MCF 10A (cell line): ENCODE results near the gene TMEM132D. TPM values are rescaled to one million over a fixed set of nuclear protein-coding genes. Genes with fewer than 3 reads are reported as not detected.

Source experiments
- BruUV-seq: library from RNA; stranded (reverse); fragments of 400-500 nt; replicated peaks from 2 replicates; lab custom pipeline; 2021; lab: Mats Ljungman, UMichigan
- CTCF ChIA-PET: fragments of 300-600 bp; sonication (Branson Sonifier 250); formaldehyde crosslinking; extraction: SDS; loops from one replicate; lab custom pipeline; 2021; ENCODE audit warnings: antibody characterized with exemption, inconsistent platforms; lab: Yijun Ruan, JAX
- POLR2A ChIA-PET: fragments of 300-600, 350-650 bp; sonication (Branson Sonifier 250); formaldehyde crosslinking; extraction: SDS; loops from one replicate; lab custom pipeline; 2020; ENCODE audit warnings: antibody characterized with exemption, inconsistent platforms; lab: Yijun Ruan, JAX
- DNase-seq: peaks from one replicate; pipeline ENCODE4 v3.0.0-alpha.2; 2018; ENCODE audit not compliant: unreplicated experiment
- H3K27ac Mint-ChIP-seq: one replicate; pipeline ENCODE4 v1.8.0; 2022; ENCODE audit warnings: mild to moderate bottlenecking, low read depth, mixed read lengths; ENCODE audit not compliant: unreplicated experiment
- H3K27me3 Mint-ChIP-seq: one replicate; pipeline ENCODE4 v1.8.0; 2022; ENCODE audit warnings: mixed read lengths; ENCODE audit not compliant: insufficient read depth, unreplicated experiment
- H3K36me3 Mint-ChIP-seq: one replicate; pipeline ENCODE4 v1.8.0; 2022; ENCODE audit warnings: mild to moderate bottlenecking, moderate library complexity, mixed read lengths; ENCODE audit not compliant: insufficient read depth, unreplicated experiment
- H3K4me1 Mint-ChIP-seq: one replicate; pipeline ENCODE4 v1.8.0; 2022; ENCODE audit warnings: mixed read lengths; ENCODE audit not compliant: insufficient read depth, unreplicated experiment
- H3K4me3 Mint-ChIP-seq: one replicate; pipeline ENCODE4 v1.8.0; 2022; ENCODE audit warnings: mild to moderate bottlenecking, moderate library complexity, mixed read lengths; ENCODE audit not compliant: unreplicated experiment
- H3K9me3 Mint-ChIP-seq: one replicate; pipeline ENCODE4 v1.8.0; 2022; ENCODE audit warnings: mixed read lengths; ENCODE audit not compliant: unreplicated experiment
- intact Hi-C: fragments of 100-400 bp; cut with micrococcal nuclease; formaldehyde crosslinking; loops from 2 replicates; pipeline ENCODE4 v1.14.1; 2022
- total RNA-seq: library from RNA; stranded (reverse); gene quantifications from 2 replicates; pipeline ENCODE4 v1.2.3, GENCODE V29; 2022
- TF ChIP-seq, protein P1 (sequence below): fragments of 200-600 bp; IDR thresholded peaks from one replicate; pipeline ENCODE4 v1.8.0; 2022; ENCODE audit warnings: antibody characterized with exemption, mild to moderate bottlenecking; ENCODE audit not compliant: unreplicated experiment

Gene TMEM132D
- total RNA-seq, 1 experiment from 2014 or later: not detected

DNA sequence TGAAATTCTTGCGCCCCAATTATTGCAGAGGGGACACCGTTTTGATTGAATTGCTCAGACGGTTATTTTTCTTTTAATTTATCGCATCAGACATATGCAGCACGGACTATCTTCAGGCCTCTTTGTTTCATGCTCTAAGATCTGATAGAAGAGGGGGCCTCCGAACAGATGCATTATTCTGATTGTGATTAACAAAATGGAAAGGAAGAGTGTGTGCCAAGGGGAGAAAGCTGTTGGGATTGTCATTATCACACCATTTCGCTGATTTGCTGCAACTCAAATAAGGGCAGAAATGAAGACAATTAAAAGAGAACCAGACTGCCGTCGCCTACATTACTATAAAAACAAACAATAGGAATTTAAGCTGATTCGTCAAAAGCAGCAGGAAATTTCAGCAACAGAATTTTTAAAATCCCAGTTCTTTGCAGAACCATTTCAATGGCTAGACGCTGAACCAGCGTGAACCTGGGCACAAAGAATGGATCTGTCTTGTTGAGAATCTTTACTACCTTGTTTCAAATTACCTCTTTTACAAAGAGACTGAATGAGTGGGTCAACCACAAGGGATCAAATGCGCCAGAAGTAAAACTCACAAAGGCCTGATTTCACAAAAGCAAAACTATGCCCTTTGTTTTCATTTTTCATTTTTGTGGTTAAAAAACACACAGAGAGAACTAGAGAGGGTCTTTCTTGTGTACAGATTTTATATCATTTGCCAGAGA is 30.6 kb downstream of the TMEM132D start:
- Mint-ChIP-seq H3K27me3 (no peaks in the 10 kb centered on the region), H3K36me3 (no peaks in the 10 kb centered on the region), H3K9me3 (peaks cover 16% of the 10 kb centered on the region), H3K4me3 (no peak overlapping the region), H3K4me1 (no peaks in the 10 kb centered on the region), H3K27ac (no peak overlapping the region)
- TF ChIP-seq, protein P1, sequence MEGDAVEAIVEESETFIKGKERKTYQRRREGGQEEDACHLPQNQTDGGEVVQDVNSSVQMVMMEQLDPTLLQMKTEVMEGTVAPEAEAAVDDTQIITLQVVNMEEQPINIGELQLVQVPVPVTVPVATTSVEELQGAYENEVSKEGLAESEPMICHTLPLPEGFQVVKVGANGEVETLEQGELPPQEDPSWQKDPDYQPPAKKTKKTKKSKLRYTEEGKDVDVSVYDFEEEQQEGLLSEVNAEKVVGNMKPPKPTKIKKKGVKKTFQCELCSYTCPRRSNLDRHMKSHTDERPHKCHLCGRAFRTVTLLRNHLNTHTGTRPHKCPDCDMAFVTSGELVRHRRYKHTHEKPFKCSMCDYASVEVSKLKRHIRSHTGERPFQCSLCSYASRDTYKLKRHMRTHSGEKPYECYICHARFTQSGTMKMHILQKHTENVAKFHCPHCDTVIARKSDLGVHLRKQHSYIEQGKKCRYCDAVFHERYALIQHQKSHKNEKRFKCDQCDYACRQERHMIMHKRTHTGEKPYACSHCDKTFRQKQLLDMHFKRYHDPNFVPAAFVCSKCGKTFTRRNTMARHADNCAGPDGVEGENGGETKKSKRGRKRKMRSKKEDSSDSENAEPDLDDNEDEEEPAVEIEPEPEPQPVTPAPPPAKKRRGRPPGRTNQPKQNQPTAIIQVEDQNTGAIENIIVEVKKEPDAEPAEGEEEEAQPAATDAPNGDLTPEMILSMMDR: no peak
- no TSS peak for BruUV-seq
- no peak for DNase-seq
- POLR2A ChIA-PET: no interaction called here
- CTCF ChIA-PET: no interaction called here
- intact Hi-C loops: no loop called here

DNA sequence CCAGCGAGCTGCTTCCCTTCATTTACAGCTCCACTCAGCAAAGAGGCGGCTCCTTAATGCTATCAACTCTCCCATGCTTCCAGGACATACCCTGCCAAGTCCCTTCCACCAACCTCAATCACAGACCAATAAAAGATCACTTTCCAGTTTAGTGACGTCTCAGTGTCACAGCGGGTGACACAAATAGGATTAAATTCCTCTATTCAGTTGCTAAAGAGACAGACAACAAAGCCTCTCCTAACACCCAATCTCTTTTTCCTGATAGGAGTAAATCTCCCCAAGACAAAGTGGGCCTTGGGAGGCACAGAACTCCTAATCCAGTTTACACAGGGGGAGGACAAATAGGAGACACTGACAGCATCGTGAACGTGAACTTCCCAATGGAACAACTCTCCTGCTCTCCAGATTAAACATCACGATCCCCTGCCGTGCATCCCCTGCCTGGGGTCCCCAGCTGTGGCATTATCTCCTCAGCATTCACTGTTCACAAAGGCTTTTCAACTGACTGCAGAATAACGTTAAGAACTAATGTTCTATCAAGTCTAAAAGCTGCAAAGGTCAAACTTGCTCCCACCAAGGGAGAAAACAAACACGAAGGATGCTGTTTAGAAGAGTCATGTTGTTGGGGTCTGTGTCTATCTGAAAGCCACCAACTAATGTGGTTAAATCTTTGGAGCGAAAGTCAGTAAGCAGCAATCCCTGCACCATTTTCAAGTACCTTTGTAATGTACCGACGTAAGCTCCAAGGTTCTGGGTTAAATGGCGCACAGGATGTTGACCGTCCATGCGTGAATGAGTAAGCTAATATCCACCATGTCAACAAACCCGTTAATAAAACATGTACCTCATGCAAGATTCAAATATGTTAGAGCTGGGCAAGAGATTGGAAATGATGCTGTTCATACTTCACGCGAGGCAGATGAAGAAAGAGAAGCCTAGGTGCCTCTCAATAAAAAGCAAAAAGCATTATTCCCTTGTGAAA is 31.5 kb downstream of the TMEM132D start:
- intact Hi-C loops: no loop called here
- Mint-ChIP-seq H3K27ac (no peak overlapping the region), H3K4me1 (no peaks in the 10 kb centered on the region), H3K4me3 (no peak overlapping the region), H3K9me3 (peaks cover 16% of the 10 kb centered on the region), H3K27me3 (no peaks in the 10 kb centered on the region), H3K36me3 (no peaks in the 10 kb centered on the region)
- ChIA-PET CTCF (no interaction called here), POLR2A (no interaction called here)
- TF ChIP-seq, protein P1: no peak
- no TSS peak for BruUV-seq
- no peak for DNase-seq

DNA sequence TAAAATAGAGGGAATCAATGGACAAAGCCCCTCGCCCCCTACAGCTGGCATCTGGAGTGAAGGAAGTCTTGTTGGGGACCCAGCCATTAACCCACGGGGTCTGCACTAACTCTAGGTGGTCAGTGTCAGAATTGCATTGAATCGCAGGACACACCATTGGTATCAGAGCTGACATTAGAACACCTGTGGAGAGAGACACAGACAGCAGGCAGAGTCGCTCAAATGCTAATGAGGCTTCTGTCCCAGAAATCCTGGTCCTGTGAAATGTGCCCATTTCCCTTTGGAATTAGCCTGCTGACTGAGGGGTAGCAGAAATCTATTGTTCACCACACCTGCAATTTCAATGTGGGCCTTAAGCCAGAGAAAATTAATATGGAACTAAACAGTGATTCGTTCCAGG is 33.0 kb downstream of the TMEM132D start:
- no peaks in the 10 kb centered on the region for H3K27me3 Mint-ChIP-seq
- CTCF ChIA-PET: no interaction called here
- no peaks in the 10 kb centered on the region for H3K4me1 Mint-ChIP-seq
- no TSS peak for BruUV-seq
- H3K9me3 Mint-ChIP-seq: peaks cover 8% of the 10 kb centered on the region
- no peak for DNase-seq
- no peaks in the 10 kb centered on the region for H3K36me3 Mint-ChIP-seq
- intact Hi-C loops: no loop called here
- H3K4me3 Mint-ChIP-seq: no peak overlapping the region
- TF ChIP-seq, protein P1: no peak
- no peak overlapping the region for H3K27ac Mint-ChIP-seq
- POLR2A ChIA-PET: no interaction called here

DNA sequence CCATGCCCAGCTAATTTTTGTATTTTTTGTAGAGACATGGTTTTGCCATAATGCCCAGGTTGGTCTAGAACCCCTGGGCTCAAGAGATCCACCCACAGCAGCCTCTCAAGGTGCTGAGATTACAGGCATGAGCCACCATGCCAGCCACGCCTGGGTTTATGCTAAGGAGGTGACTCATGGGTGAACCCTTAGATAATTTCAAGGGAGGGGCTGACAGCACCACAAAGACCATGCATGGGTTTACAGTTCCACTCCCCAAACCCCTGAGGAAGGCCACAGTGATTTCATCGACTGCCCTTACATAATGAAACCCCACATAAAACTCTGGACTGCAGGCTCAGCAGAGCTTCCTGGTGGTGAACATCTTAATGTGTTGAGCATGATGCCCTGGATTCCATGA is 33.7 kb downstream of the TMEM132D start:
- Mint-ChIP-seq H3K27me3 (no peaks in the 10 kb centered on the region), H3K36me3 (no peaks in the 10 kb centered on the region), H3K9me3 (peaks cover 8% of the 10 kb centered on the region), H3K4me3 (no peak overlapping the region), H3K4me1 (no peaks in the 10 kb centered on the region), H3K27ac (no peak overlapping the region)
- no TSS peak for BruUV-seq
- ChIA-PET CTCF (no interaction called here), POLR2A (no interaction called here)
- TF ChIP-seq, protein P1: no peak
- DNase-seq: no peak
- intact Hi-C loops: no loop called here
